ENCODE results near the gene SUGCT. TPM values are rescaled to one million over a fixed set of nuclear protein-coding genes. Genes with fewer than 3 reads are reported as not detected.

Gene SUGCT
- polyA plus RNA-seq, 1 of the 3 experiments (the other 2 are of a cell fraction): 53.7 TPM

DNA sequence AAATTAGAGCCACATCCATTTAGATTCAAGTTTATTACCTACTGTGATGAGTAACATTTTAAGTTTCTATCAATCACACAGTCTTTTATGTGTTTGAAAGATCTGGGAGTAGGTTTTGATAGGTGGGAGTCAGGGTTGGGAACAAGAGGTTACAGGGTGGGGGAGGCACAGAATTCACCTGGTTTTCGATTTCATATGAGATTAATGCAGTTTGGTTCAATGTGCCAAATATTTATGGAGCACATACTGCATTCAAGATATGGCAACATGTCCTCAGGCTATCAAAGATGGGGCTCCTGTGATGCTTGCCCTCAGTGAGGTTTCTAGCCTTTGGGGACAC, 564.1 kb downstream of the SUGCT start (continued):
- TF ChIP-seq, protein P1, sequence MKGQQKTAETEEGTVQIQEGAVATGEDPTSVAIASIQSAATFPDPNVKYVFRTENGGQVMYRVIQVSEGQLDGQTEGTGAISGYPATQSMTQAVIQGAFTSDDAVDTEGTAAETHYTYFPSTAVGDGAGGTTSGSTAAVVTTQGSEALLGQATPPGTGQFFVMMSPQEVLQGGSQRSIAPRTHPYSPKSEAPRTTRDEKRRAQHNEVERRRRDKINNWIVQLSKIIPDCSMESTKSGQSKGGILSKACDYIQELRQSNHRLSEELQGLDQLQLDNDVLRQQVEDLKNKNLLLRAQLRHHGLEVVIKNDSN (IDR thresholded peaks at IDR 0.05; ENCODE audit: borderline replicate concordance, low read depth): no peak
- TF ChIP-seq ELF1 (IDR thresholded peaks at IDR 0.05): no peak
- no peak for TF ChIP-seq NRF1 (IDR thresholded peaks at IDR 0.05; ENCODE audit: low read depth, low read length)
- TF ChIP-seq TAF1 (IDR thresholded peaks at IDR 0.05; ENCODE audit: borderline replicate concordance, low read depth, low read length): no peak
- TF ChIP-seq, protein P2, sequence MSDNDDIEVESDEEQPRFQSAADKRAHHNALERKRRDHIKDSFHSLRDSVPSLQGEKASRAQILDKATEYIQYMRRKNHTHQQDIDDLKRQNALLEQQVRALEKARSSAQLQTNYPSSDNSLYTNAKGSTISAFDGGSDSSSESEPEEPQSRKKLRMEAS (IDR thresholded peaks at IDR 0.05; ENCODE audit: low read depth): no peak
- TF ChIP-seq SMC3 (IDR thresholded peaks at IDR 0.05; ENCODE audit: low read depth, low read length): no peak
- TF ChIP-seq REST (IDR thresholded peaks at IDR 0.05; ENCODE audit: low read depth, low read length): no peak

- Histone ChIP-seq H3K4me3 (ENCODE audit: low read depth in 2 of 2, low read length in 1 of 2) (no peak overlapping the region), H3K79me2 (ENCODE audit: insufficient read depth) (peaks cover 66% of the 10 kb centered on the region), H4K20me1 (ENCODE audit: insufficient read depth) (no peaks in the 10 kb centered on the region), H3K9ac (peak overlapping the region; percentile 5; the same call in 1 of the 2 replicates), H3K4me1 (ENCODE audit: control insufficient read depth in 1 of 2, insufficient read depth in 2 of 2, low read depth in 1 of 2, low read length in 1 of 2) (peaks cover 14 to 33% of the 10 kb centered on the region in 2 experiments), H2AFZ (ENCODE audit: low read depth) (no peak overlapping the region), H3K36me3 (replicated peaks in 1 of 2; ENCODE audit: control insufficient read depth in 1 of 2, insufficient read depth in 2 of 2, low read length in 1 of 2) (peaks cover 2 to 5% of the 10 kb centered on the region in 2 experiments), H3K27ac (ENCODE audit: low read depth in 2 of 2, low read length in 1 of 2) (peak overlapping the region; percentile 29 to 56), H3K27me3 (ENCODE audit: insufficient read depth) (no peaks in the 10 kb centered on the region), H3F3A (replicated peaks; ENCODE audit: insufficient read depth) (peaks cover 13% of the 10 kb centered on the region), H3K4me2 (no peak overlapping the region), H3K9me3 (no peaks in the 10 kb centered on the region), H3K9me2 (no peaks in the 10 kb centered on the region)
- POLR2A ChIA-PET: no interaction called here
- CTCF ChIA-PET: interaction anchor here (1.1 to 1.2 kb wide), 3 partner anchors 26 to 950 kb away, joined by 3 to 4 read pairs (median 3); no protein-coding TSS in a partner anchor
- DNase-seq: no peak
- WGBS (ENCODE audit: low lambda C conversion rate): 84% methylated on average over 9 of the region's 9 CpGs
- TF ChIP-seq, protein P3, sequence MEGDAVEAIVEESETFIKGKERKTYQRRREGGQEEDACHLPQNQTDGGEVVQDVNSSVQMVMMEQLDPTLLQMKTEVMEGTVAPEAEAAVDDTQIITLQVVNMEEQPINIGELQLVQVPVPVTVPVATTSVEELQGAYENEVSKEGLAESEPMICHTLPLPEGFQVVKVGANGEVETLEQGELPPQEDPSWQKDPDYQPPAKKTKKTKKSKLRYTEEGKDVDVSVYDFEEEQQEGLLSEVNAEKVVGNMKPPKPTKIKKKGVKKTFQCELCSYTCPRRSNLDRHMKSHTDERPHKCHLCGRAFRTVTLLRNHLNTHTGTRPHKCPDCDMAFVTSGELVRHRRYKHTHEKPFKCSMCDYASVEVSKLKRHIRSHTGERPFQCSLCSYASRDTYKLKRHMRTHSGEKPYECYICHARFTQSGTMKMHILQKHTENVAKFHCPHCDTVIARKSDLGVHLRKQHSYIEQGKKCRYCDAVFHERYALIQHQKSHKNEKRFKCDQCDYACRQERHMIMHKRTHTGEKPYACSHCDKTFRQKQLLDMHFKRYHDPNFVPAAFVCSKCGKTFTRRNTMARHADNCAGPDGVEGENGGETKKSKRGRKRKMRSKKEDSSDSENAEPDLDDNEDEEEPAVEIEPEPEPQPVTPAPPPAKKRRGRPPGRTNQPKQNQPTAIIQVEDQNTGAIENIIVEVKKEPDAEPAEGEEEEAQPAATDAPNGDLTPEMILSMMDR (IDR thresholded peaks at IDR 0.05): peak; percentile 35
- 0 out of 2 replicates have a peak, but pooled peaks have one; percentile 14 for TF ChIP-seq TCF12 (IDR thresholded peaks at IDR 0.05)
- TF ChIP-seq ZBTB33 (IDR thresholded peaks at IDR 0.05; ENCODE audit: borderline replicate concordance, low read depth): no peak
- no peak for TF ChIP-seq RXRA (IDR thresholded peaks at IDR 0.05; ENCODE audit: borderline replicate concordance, low read depth)
- peak; percentile 2; the same call in 1 of the 2 replicates for TF ChIP-seq FOSL2 (IDR thresholded peaks at IDR 0.05; ENCODE audit: borderline replicate concordance, low read depth)
Observed at GRCh38 chr7:40700653-40701421, 566.0 kb downstream of the SUGCT start.

Measured in SK-N-SH (cell line).